Endothelial cell of umbilical vein (primary cell): ENCODE measurements around the gene ANKRD34A. TPM values are rescaled to one million over a fixed set of nuclear protein-coding genes. Genes with fewer than 3 reads are reported as not detected.

Source experiments
- BruUV-seq: library from RNA; stranded (reverse); fragments of 400-500 nt; replicated peaks from 2 replicates; lab custom pipeline; 2021; lab: Mats Ljungman, UMichigan
- CTCF ChIA-PET: fragments of 300-600, 350-600 bp; sonication (Branson Sonifier 250); formaldehyde crosslinking; loops from one replicate; lab custom pipeline; 2021; ENCODE audit warnings: antibody characterized with exemption, inconsistent platforms; lab: Charles Lee
- POLR2A ChIA-PET: fragments of 300-600, 350-600 bp; sonication (Branson Sonifier 250); formaldehyde crosslinking; loops from one replicate; lab custom pipeline; 2021; ENCODE audit warnings: antibody characterized with exemption, inconsistent platforms; lab: Charles Lee
- DNase-seq: peaks from one replicate; pipeline ENCODE4 v3.0.0-alpha.2; 2011; ENCODE audit warnings: low read depth, low spot score
- FAIRE-seq: peaks from 2 replicates; lab custom pipeline; 2011; peaks lifted over from hg19 to GRCh38; lab: Jason Lieb, UNC
- H2AFZ ChIP-seq: 2 replicates; pipeline ENCODE4 v1.6.0; 2012; ENCODE audit warnings: low read depth, low read length, control low read depth, inconsistent platforms
- H3K27ac ChIP-seq: 2 replicates; pipeline ENCODE4 v1.5.1; 2011; ENCODE audit warnings: low read depth, mild to moderate bottlenecking, control low read depth, low read length, moderate library complexity; ENCODE audit not compliant: insufficient read depth
- H3K27me3 ChIP-seq, 2 experiments: 2 replicates each; pipeline versions ENCODE4 v1.6.0 to v1.6.1; 2011; ENCODE audit warnings: low read length in 2 of 2, mixed read lengths in 1 of 2; ENCODE audit not compliant: control insufficient read depth in 2 of 2, insufficient read depth in 2 of 2
- H3K36me3 ChIP-seq, 2 experiments: 2 replicates in 1 of 2; 3 replicates in 1 of 2; pipeline ENCODE4 v1.5.1; 2011; ENCODE audit warnings: low read length in 2 of 2, mild to moderate bottlenecking in 1 of 2, moderate library complexity in 1 of 2; ENCODE audit not compliant: control insufficient read depth in 2 of 2, insufficient read depth in 2 of 2; ENCODE audit errors: extremely low read depth in 1 of 2
- H3K4me1 ChIP-seq: 3 replicates; pipeline ENCODE4 v1.5.1; 2011; ENCODE audit warnings: mild to moderate bottlenecking, low read length; ENCODE audit not compliant: control insufficient read depth, insufficient read depth; ENCODE audit errors: extremely low read depth
- H3K4me2 ChIP-seq: 2 replicates; pipeline ENCODE4 v1.6.1; 2011; ENCODE audit warnings: low read length, control low read depth, mixed read lengths; ENCODE audit not compliant: insufficient read depth
- H3K4me3 ChIP-seq, 3 experiments: fragments of 200-600 bp in 1 of 3; sonication (generic), shearing (Covaris generic) in 1 of 3; replicated peaks in 1 of 3; 2 replicates each; pipeline ENCODE4 v1.5.1; 2011 to 2016; ENCODE audit warnings: control low read depth in 3 of 3, low read length in 3 of 3, mild to moderate bottlenecking in 2 of 3, inconsistent platforms in 1 of 3, low read depth in 1 of 3, moderate library complexity in 1 of 3; ENCODE audit not compliant: insufficient read depth in 1 of 3
- H3K79me2 ChIP-seq: 2 replicates; pipeline ENCODE4 v1.6.0; 2012; ENCODE audit warnings: low read length, inconsistent platforms; ENCODE audit not compliant: control insufficient read depth, insufficient read depth
- H3K9ac ChIP-seq: replicated peaks from 2 replicates; pipeline ENCODE3; 2011; ENCODE audit warnings: low read length, control low read depth; ENCODE audit not compliant: insufficient read depth; ENCODE audit errors: extremely low read depth
- H3K9me1 ChIP-seq: replicated peaks from 3 replicates; pipeline ENCODE4 v1.6.0; 2011; ENCODE audit warnings: mild to moderate bottlenecking, low read length; ENCODE audit not compliant: control insufficient read depth, insufficient read depth; ENCODE audit errors: extremely low read depth
- H3K9me3 ChIP-seq: replicated peaks from 2 replicates; pipeline ENCODE4 v1.5.1; 2012; ENCODE audit warnings: low read length, inconsistent platforms; ENCODE audit not compliant: control insufficient read depth, insufficient read depth
- H4K20me1 ChIP-seq: replicated peaks from 2 replicates; pipeline ENCODE3; 2011; ENCODE audit warnings: mild to moderate bottlenecking, low read length; ENCODE audit not compliant: control insufficient read depth, insufficient read depth; ENCODE audit errors: extremely low read depth
- FOS ChIP-seq: IDR thresholded peaks from 2 replicates; pipeline ENCODE4 v1.6.1; 2011; ENCODE audit warnings: mild to moderate bottlenecking, low read length, moderate library complexity, borderline replicate concordance; ENCODE audit not compliant: insufficient read depth
- GATA2 ChIP-seq: IDR thresholded peaks from 2 replicates; pipeline ENCODE4 v1.7.0; 2011; ENCODE audit warnings: low read depth, mild to moderate bottlenecking, moderate library complexity, mixed read lengths, low read length; ENCODE audit not compliant: insufficient read length, insufficient read depth
- JUN ChIP-seq: IDR thresholded peaks from 2 replicates; pipeline ENCODE4 v1.6.1; 2011; ENCODE audit warnings: borderline replicate concordance, low read depth; ENCODE audit not compliant: insufficient read length, insufficient read depth
- POLR2A ChIP-seq: IDR thresholded peaks from 2 replicates; pipeline ENCODE4 v1.6.1; 2012; ENCODE audit warnings: low read depth, mild to moderate bottlenecking, control low read depth, low read length
- POLR2AphosphoS5 ChIP-seq: IDR thresholded peaks from 2 replicates; pipeline ENCODE4 v1.6.1; 2012; ENCODE audit warnings: low read depth, mild to moderate bottlenecking, control low read depth, low read length, moderate library complexity; ENCODE audit not compliant: insufficient read depth
- dilution Hi-C: fragments of 300-500 bp; cut with MboI; formaldehyde crosslinking; loops from one replicate; pipeline ENCODE4 v1.15.0; 2019; ENCODE audit warnings: low sequenced_read_pairs; ENCODE audit not compliant: extremely low pct_ligation_motif_present
- intact Hi-C: fragments of 100-400 bp; cut with micrococcal nuclease; formaldehyde crosslinking; loops from one replicate; pipeline ENCODE4 v1.10.0; 2022
- polyA plus RNA-seq, 4 experiments: library from polyadenylated mRNA; depleted of rRNA in 3 of 4; stranded (reverse) in 3 of 4; unstranded in 1 of 4; fragments of >200 nt; gene quantifications; 2 replicates each; pipeline versions ENCODE4 v1.2.1 to v1.2.3, GENCODE V29; 2011 to 2012; ENCODE audit warnings: missing spikeins in 1 of 4
- total RNA-seq: library from RNA; stranded (reverse); gene quantifications from 2 replicates; pipeline ENCODE4 v1.2.3, GENCODE V29; 2021
- TF ChIP-seq, protein P1 (sequence below): IDR thresholded peaks from 2 replicates; pipeline ENCODE4 v1.6.1; 2011; ENCODE audit not compliant: insufficient read depth, insufficient read length
- TF ChIP-seq, protein P2 (sequence below), 2 donors: IDR thresholded peaks; 1 replicate in 1 of 2; 2 replicates in 1 of 2; pipeline ENCODE4 v1.5.1; 2011; ENCODE audit warnings: low read length in 2 of 2, mild to moderate bottlenecking in 2 of 2, moderate library complexity in 2 of 2, control low read depth in 1 of 2, inconsistent platforms in 1 of 2, low read depth in 1 of 2; ENCODE audit not compliant: insufficient read depth in 1 of 2; ENCODE audit errors: extremely low read depth in 1 of 2

ANKRD34A gene
- total and polyA plus RNA-seq, 2 donors (not counting 3 experiments of a cell fraction or from before 2014, with no cell fraction given) = 0.24 to 0.43 TPM

GRCh38 chr1:145978854-145979745 lies 14.7 kb upstream of the ANKRD34A start:
- BruUV-seq = TSS peak; percentile 94
- Histone ChIP-seq H3K9me1 (no peaks in the 10 kb centered on the region), H3K36me3 (no peaks in the 10 kb centered on the region), H3K4me3 (peak overlapping the region in 1 of 3 experiments; percentile 37), H3K4me2 (peak overlapping the region; percentile 87), H2AFZ (peak overlapping the region; percentile 64), H3K4me1 (peaks cover 40% of the 10 kb centered on the region), H3K9me3 (no peaks in the 10 kb centered on the region), H3K27me3 (no peaks in the 10 kb centered on the region), H3K9ac (peak overlapping the region; percentile 54), H3K27ac (peak overlapping the region; percentile 89), H3K79me2 (no peaks in the 10 kb centered on the region), H4K20me1 (no peaks in the 10 kb centered on the region)
- DNase-seq (peak; percentile 98), FAIRE-seq (peak; percentile 99)
- no peak for TF ChIP-seq POLR2AphosphoS5
- TF ChIP-seq, protein P1, sequence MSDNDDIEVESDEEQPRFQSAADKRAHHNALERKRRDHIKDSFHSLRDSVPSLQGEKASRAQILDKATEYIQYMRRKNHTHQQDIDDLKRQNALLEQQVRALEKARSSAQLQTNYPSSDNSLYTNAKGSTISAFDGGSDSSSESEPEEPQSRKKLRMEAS = peak; percentile 5
- TF ChIP-seq JUN = peak; percentile 80
- peak; percentile 71 for TF ChIP-seq GATA2
- TF ChIP-seq, protein P2, sequence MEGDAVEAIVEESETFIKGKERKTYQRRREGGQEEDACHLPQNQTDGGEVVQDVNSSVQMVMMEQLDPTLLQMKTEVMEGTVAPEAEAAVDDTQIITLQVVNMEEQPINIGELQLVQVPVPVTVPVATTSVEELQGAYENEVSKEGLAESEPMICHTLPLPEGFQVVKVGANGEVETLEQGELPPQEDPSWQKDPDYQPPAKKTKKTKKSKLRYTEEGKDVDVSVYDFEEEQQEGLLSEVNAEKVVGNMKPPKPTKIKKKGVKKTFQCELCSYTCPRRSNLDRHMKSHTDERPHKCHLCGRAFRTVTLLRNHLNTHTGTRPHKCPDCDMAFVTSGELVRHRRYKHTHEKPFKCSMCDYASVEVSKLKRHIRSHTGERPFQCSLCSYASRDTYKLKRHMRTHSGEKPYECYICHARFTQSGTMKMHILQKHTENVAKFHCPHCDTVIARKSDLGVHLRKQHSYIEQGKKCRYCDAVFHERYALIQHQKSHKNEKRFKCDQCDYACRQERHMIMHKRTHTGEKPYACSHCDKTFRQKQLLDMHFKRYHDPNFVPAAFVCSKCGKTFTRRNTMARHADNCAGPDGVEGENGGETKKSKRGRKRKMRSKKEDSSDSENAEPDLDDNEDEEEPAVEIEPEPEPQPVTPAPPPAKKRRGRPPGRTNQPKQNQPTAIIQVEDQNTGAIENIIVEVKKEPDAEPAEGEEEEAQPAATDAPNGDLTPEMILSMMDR (IDR thresholded peaks at IDR 0.05; ENCODE audit: extremely low read depth in 1 of 2, insufficient read depth in 1 of 2, low read depth in 1 of 2, low read length in 2 of 2) = no peak
- peak; percentile 52 for TF ChIP-seq POLR2A
- TF ChIP-seq FOS = peak; percentile 53
- ChIA-PET CTCF (interaction anchor here (0.8 to 20.0 kb wide), 19 partner anchors 13 to 232 kb away, joined by 3 to 496 read pairs (median 4); partner anchors contain the start of genes ANKRD34A, LIX1L, NUDT17 and PIAS3), POLR2A (interaction anchor here (0.6 to 1.6 kb wide), 10 partner anchors 12 to 72 kb away, joined by 3 to 10 read pairs (median 4); partner anchors contain the start of genes ANKRD34A, LIX1L, POLR3GL and RBM8A)
- intact Hi-C loops (no loop called here), dilution Hi-C loops (no loop called here)
